IMR-90 (cell line): ENCODE measurements around the gene EFEMP1. TPM values are rescaled to one million over a fixed set of nuclear protein-coding genes. Genes with fewer than 3 reads are reported as not detected.

Source experiments
- ATAC-seq: fragments of 200-7000 bp; cut with Tn5 transposase; 2 replicates; pipeline ENCODE4 v1.9.1; 2020; ENCODE audit warnings: low read depth, mild to moderate bottlenecking, moderate library complexity
- BruUV-seq: library from RNA; stranded (reverse); fragments of 400-500 nt; replicated peaks from 2 replicates; lab custom pipeline; 2021; lab: Mats Ljungman, UMichigan
- CTCF ChIA-PET: fragments of 300-600 bp; formaldehyde crosslinking; extraction: SDS; loops from one replicate; lab custom pipeline; 2021; ENCODE audit warnings: antibody characterized with exemption; lab: Yijun Ruan, JAX
- POLR2A ChIA-PET: fragments of 300-600 bp; sonication (Branson Sonifier 250); formaldehyde crosslinking; loops from one replicate; lab custom pipeline; 2022; ENCODE audit warnings: antibody characterized with exemption; ENCODE audit not compliant: unreplicated experiment; lab: Charles Lee
- DNase-seq: peaks from one replicate; pipeline ENCODE4 v3.0.0; 2013
- H2AFZ ChIP-seq: replicated peaks from 2 replicates; pipeline ENCODE3; 2013; ENCODE audit warnings: low read length, mild to moderate bottlenecking; ENCODE audit not compliant: poor library complexity
- H2AK5ac ChIP-seq: 2 replicates; pipeline ENCODE4 v1.6.1; 2013; ENCODE audit warnings: low read depth, low read length, inconsistent platforms
- H2AK9ac ChIP-seq: replicated peaks from 2 replicates; pipeline ENCODE3; 2013; ENCODE audit warnings: mild to moderate bottlenecking, low read depth, low read length, moderate library complexity; ENCODE audit not compliant: poor library complexity
- H2BK120ac ChIP-seq: 2 replicates; pipeline ENCODE4 v1.6.1; 2013; ENCODE audit warnings: low read depth, low read length, inconsistent platforms
- H2BK15ac ChIP-seq: 3 replicates; pipeline ENCODE4 v1.6.1; 2013; ENCODE audit warnings: low read depth, low read length, inconsistent platforms
- H2BK20ac ChIP-seq: 2 replicates; pipeline ENCODE4 v1.6.1; 2013; ENCODE audit warnings: low read depth, mild to moderate bottlenecking, inconsistent platforms, low read length, moderate library complexity
- H2BK5ac ChIP-seq: 2 replicates; pipeline ENCODE4 v1.6.1; 2013; ENCODE audit warnings: mild to moderate bottlenecking, low read depth, low read length, inconsistent platforms; ENCODE audit not compliant: poor library complexity, severe bottlenecking
- H3K14ac ChIP-seq: replicated peaks from 2 replicates; pipeline ENCODE4 v1.6.1; 2013; ENCODE audit warnings: low read depth, low read length, inconsistent platforms
- H3K18ac ChIP-seq: 2 replicates; pipeline ENCODE4 v1.6.1; 2013; ENCODE audit warnings: low read depth, low read length, control low read depth
- H3K23ac ChIP-seq: 2 replicates; pipeline ENCODE4 v1.6.1; 2013; ENCODE audit warnings: low read depth, low read length, inconsistent platforms
- H3K27ac ChIP-seq: 2 replicates; pipeline ENCODE4 v1.5.1; 2013; ENCODE audit warnings: mild to moderate bottlenecking, control low read depth, low read length; ENCODE audit not compliant: insufficient read depth
- H3K27me3 ChIP-seq: 2 replicates; pipeline ENCODE4 v1.6.1; 2013; ENCODE audit warnings: low read length; ENCODE audit not compliant: control insufficient read depth, insufficient read depth
- H3K36me3 ChIP-seq: 2 replicates; pipeline ENCODE4 v1.6.1; 2013; ENCODE audit warnings: low read length, mixed read lengths; ENCODE audit not compliant: control insufficient read depth, insufficient read depth
- H3K4ac ChIP-seq: 2 replicates; pipeline ENCODE4 v1.6.1; 2013; ENCODE audit warnings: low read depth, low read length, inconsistent platforms
- H3K4me1 ChIP-seq: 2 replicates; pipeline ENCODE4 v1.6.1; 2013; ENCODE audit warnings: low read length, mixed read lengths; ENCODE audit not compliant: control insufficient read depth, insufficient read depth
- H3K4me2 ChIP-seq: 2 replicates; pipeline ENCODE4 v1.6.1; 2013; ENCODE audit warnings: low read depth, mild to moderate bottlenecking, control low read depth, low read length, moderate library complexity
- H3K4me3 ChIP-seq: 2 replicates; pipeline ENCODE4 v1.5.1; 2013; ENCODE audit warnings: low read depth, mild to moderate bottlenecking, control low read depth, low read length, moderate library complexity; ENCODE audit not compliant: insufficient read depth
- H3K56ac ChIP-seq: 2 replicates; pipeline ENCODE4 v1.6.1; 2013; ENCODE audit warnings: low read length, inconsistent platforms; ENCODE audit not compliant: insufficient read depth; ENCODE audit errors: extremely low read depth
- H3K79me1 ChIP-seq, 2 experiments: 2 replicates each; pipeline ENCODE4 v1.6.1; 2013; ENCODE audit warnings: low read length in 2 of 2, inconsistent platforms in 1 of 2, low read depth in 1 of 2
- H3K9ac ChIP-seq: 2 replicates; pipeline ENCODE4 v1.6.1; 2013; ENCODE audit warnings: low read depth, low read length, control low read depth
- H3K9me1 ChIP-seq: 2 replicates; pipeline ENCODE4 v1.6.1; 2013; ENCODE audit warnings: low read length, inconsistent platforms; ENCODE audit not compliant: insufficient read depth
- H3K9me3 ChIP-seq: 2 replicates; pipeline ENCODE4 v1.6.1; 2013; ENCODE audit warnings: low read length; ENCODE audit not compliant: control insufficient read depth, insufficient read depth
- H4K20me1 ChIP-seq: 2 replicates; pipeline ENCODE4 v1.6.1; 2013; ENCODE audit warnings: low read length, inconsistent platforms; ENCODE audit not compliant: insufficient read depth
- H4K5ac ChIP-seq: 2 replicates; pipeline ENCODE4 v1.6.1; 2013; ENCODE audit warnings: mild to moderate bottlenecking, low read depth, low read length, control low read depth
- H4K8ac ChIP-seq, 2 experiments: 2 replicates each; pipeline ENCODE4 v1.6.1; 2013; ENCODE audit warnings: low read depth in 2 of 2, low read length in 2 of 2, control low read depth in 1 of 2, inconsistent platforms in 1 of 2
- H4K91ac ChIP-seq: 2 replicates; pipeline ENCODE4 v1.6.1; 2013; ENCODE audit warnings: low read depth, low read length, inconsistent platforms; ENCODE audit not compliant: insufficient read depth
- BHLHE40 ChIP-seq: fragments of 150-350 bp; IDR thresholded peaks from 2 replicates; pipeline ENCODE4 v1.6.1; 2016; ENCODE audit warnings: mild to moderate bottlenecking, low read depth, low read length
- CEBPB ChIP-seq: IDR thresholded peaks from 2 replicates; pipeline ENCODE4 v1.6.1; 2012; ENCODE audit warnings: low read depth, low read length, improper control_type of control experiment
- CHD1 ChIP-seq: IDR thresholded peaks from 2 replicates; pipeline ENCODE4 v1.6.1; 2012; ENCODE audit warnings: low read depth, low read length, improper control_type of control experiment
- ELK1 ChIP-seq: fragments of 150-350 bp; IDR thresholded peaks from 2 replicates; pipeline ENCODE4 v1.6.1; 2016; ENCODE audit warnings: low read depth, mild to moderate bottlenecking, low read length, moderate library complexity, borderline replicate concordance
- FOS ChIP-seq: fragments of 150-350 bp; IDR thresholded peaks from 2 replicates; pipeline ENCODE4 v1.6.1; 2016; ENCODE audit warnings: low read depth, low read length
- MAFK ChIP-seq: IDR thresholded peaks from 2 replicates; pipeline ENCODE4 v1.6.1; 2012; ENCODE audit warnings: low read depth, low read length, improper control_type of control experiment
- MAZ ChIP-seq: IDR thresholded peaks from 2 replicates; pipeline ENCODE4 v1.6.1; 2012; ENCODE audit warnings: low read depth, mild to moderate bottlenecking, low read length, improper control_type of control experiment, moderate library complexity, borderline replicate concordance
- NFE2L2 ChIP-seq: fragments of 150-350 bp; IDR thresholded peaks from 2 replicates; pipeline ENCODE4 v1.6.1; 2016; ENCODE audit warnings: low read depth, mild to moderate bottlenecking, low read length
- POLR2A ChIP-seq: IDR thresholded peaks from 2 replicates; pipeline ENCODE4 v1.6.1; 2012; ENCODE audit warnings: mild to moderate bottlenecking, low read depth, low read length
- RCOR1 ChIP-seq: IDR thresholded peaks from 2 replicates; pipeline ENCODE4 v1.6.1; 2012; ENCODE audit warnings: mild to moderate bottlenecking, low read length, improper control_type of control experiment; ENCODE audit not compliant: insufficient replicate concordance
- RFX5 ChIP-seq: IDR thresholded peaks from 2 replicates; pipeline ENCODE4 v1.8.0; 2012; ENCODE audit warnings: low read depth, mild to moderate bottlenecking, low read length, moderate library complexity
- SMC3 ChIP-seq: fragments of 150-350 bp; IDR thresholded peaks from 2 replicates; pipeline ENCODE4 v1.6.1; 2016; ENCODE audit warnings: low read depth, mild to moderate bottlenecking, antibody characterized with exemption, low read length, moderate library complexity
- WGBS, 2 experiments: methylation state at CpG; one replicate each; pipeline versions ENCODE4 v1.1.5 to v1.1.7; 2013; ENCODE audit warnings: missing lambda C conversion rate in 2 of 2; ENCODE audit not compliant: insufficient read length in 1 of 2; ENCODE audit errors: extremely low coverage in 2 of 2; 5-methylcytosine and 5-hydroxymethylcytosine counted together
- dilution Hi-C: fragments of 300-500 bp; cut with HindIII; formaldehyde crosslinking; loops from one replicate; pipeline ENCODE4 v1.14.3; 2018; ENCODE audit warnings: low sequenced_read_pairs; ENCODE audit not compliant: unreplicated experiment
- in situ Hi-C: fragments of 300-500 bp; cut with MboI; formaldehyde crosslinking; loops from 3 replicates; pipeline ENCODE4 v1.14.3; 2019; ENCODE audit warnings: low sequenced_read_pairs, inconsistent platforms, mixed read lengths
- intact Hi-C: fragments of 100-400 bp; cut with micrococcal nuclease; formaldehyde crosslinking; loops from 2 replicates; pipeline ENCODE4 v1.10.0; 2022
- polyA plus RNA-seq, 3 experiments: library from polyadenylated mRNA; depleted of rRNA; stranded (reverse); fragments of >200 nt; gene quantifications; 2 replicates each; pipeline ENCODE4 v1.2.3, GENCODE V29; 2012; ENCODE audit warnings: low replicate concordance in 1 of 3
- total RNA-seq: library from RNA; depleted of rRNA; stranded (reverse); fragments of >200 nt; gene quantifications from 2 replicates; pipeline ENCODE4 v1.2.3, GENCODE V29; 2012

EFEMP1 gene
- total and polyA plus RNA-seq, 2 of the 4 experiments (the other 2 are of a cell fraction) = 214 to 219 TPM

- Histone ChIP-seq H3K4me3 (no peak overlapping the region), H2BK20ac (no peak overlapping the region), H4K8ac (peak overlapping the region in 1 of 2 experiments; percentile 3; a peak in 1 of 4 replicates), H3K4me2 (peak overlapping the region; percentile 21; the same call in 1 of the 2 replicates), H3K79me1 (peaks cover 23 to 40% of the 10 kb centered on the region in 2 experiments), H4K91ac (peak overlapping the region; percentile 28; the same call in 1 of the 2 replicates), H3K18ac (peak overlapping the region; percentile 70), H3K14ac (no peak overlapping the region), H3K9me1 (peaks cover 7% of the 10 kb centered on the region), H4K5ac (peak overlapping the region; percentile 49; the same call in 1 of the 2 replicates), H3K4ac (no peak overlapping the region), H2AK9ac (no peak overlapping the region), H3K23ac (no peak overlapping the region), H2AK5ac (no peak overlapping the region), H3K27ac (peak overlapping the region; percentile 54; the same call in 1 of the 2 replicates), H3K9me3 (no peaks in the 10 kb centered on the region), H2BK15ac (no peak overlapping the region), H3K27me3 (no peaks in the 10 kb centered on the region), H3K56ac (no peak overlapping the region), H3K4me1 (peaks cover 8% of the 10 kb centered on the region), H2BK120ac (peak overlapping the region; percentile 33; the same call in 1 of the 2 replicates), H3K36me3 (peaks cover 29% of the 10 kb centered on the region), H3K9ac (no peak overlapping the region), H2BK5ac (peak overlapping the region; percentile 66), H4K20me1 (peaks cover 2% of the 10 kb centered on the region; the same call in 1 of the 2 replicates), H2AFZ (no peak overlapping the region)
- ChIA-PET POLR2A (no interaction called here), CTCF (interaction anchor here (1.1 to 1.3 kb wide), 2 partner anchors 9 to 145 kb away, joined by 3 to 4 read pairs; no protein-coding TSS in a partner anchor)
- 73% methylated on average over 2 of the region's 5 CpGs; no CpG with 5 or more reads in 1 of the 2 experiments for WGBS, 2 experiments
- DNase-seq (no peak), ATAC-seq (no peak)
- in situ Hi-C loops = no loop called here
- intact Hi-C loops = loop anchor here (2.0 kb wide), 2 partner anchors 16 to 74 kb away; no protein-coding TSS in a partner anchor
- no TSS peak for BruUV-seq
- dilution Hi-C loops = no loop called here
- TF ChIP-seq BHLHE40 = no peak
- no peak for TF ChIP-seq SMC3
- no peak for TF ChIP-seq CEBPB
- TF ChIP-seq MAFK = no peak
- no peak for TF ChIP-seq CHD1
- TF ChIP-seq NFE2L2 = no peak
- TF ChIP-seq ELK1 = no peak
- no peak for TF ChIP-seq POLR2A
- TF ChIP-seq MAZ = no peak
- no peak for TF ChIP-seq RFX5
- no peak for TF ChIP-seq RCOR1
- no peak for TF ChIP-seq FOS
Measured at GRCh38 chr2:55917117-55917516, 6.5 kb downstream of the EFEMP1 start.
